ENCODE measurements around the gene SLC8A2. TPM values are rescaled to one million over a fixed set of nuclear protein-coding genes. Genes with fewer than 3 reads are reported as not detected.

Gene SLC8A2
- total and polyA plus RNA-seq, 2 of the 8 experiments (the other 6 are each of a cell fraction or from before 2014, with no cell fraction given), result 7.3 to 12.4 TPM

DNA sequence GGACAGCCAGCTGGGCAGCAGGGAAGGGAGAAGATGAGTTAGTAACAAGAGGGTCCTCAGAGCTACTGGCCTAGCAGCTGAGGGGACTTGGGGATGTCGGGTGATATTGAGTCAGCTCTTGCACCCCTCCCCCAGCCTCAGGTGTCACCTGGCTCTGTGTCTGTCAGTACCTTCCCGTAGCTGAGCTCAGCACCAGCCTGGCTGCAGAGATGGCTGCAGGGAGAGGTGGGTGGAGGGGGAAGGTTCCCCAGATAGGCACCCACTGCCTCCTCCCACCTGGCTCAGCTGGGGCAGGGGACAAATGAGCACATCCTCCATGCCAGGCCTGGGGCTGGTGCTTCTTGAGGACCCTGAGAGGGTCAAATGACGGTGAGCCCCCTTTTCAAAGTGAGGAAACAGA is 19.2 kb upstream of the SLC8A2 start (continued):
- TF ChIP-seq, protein P1, sequence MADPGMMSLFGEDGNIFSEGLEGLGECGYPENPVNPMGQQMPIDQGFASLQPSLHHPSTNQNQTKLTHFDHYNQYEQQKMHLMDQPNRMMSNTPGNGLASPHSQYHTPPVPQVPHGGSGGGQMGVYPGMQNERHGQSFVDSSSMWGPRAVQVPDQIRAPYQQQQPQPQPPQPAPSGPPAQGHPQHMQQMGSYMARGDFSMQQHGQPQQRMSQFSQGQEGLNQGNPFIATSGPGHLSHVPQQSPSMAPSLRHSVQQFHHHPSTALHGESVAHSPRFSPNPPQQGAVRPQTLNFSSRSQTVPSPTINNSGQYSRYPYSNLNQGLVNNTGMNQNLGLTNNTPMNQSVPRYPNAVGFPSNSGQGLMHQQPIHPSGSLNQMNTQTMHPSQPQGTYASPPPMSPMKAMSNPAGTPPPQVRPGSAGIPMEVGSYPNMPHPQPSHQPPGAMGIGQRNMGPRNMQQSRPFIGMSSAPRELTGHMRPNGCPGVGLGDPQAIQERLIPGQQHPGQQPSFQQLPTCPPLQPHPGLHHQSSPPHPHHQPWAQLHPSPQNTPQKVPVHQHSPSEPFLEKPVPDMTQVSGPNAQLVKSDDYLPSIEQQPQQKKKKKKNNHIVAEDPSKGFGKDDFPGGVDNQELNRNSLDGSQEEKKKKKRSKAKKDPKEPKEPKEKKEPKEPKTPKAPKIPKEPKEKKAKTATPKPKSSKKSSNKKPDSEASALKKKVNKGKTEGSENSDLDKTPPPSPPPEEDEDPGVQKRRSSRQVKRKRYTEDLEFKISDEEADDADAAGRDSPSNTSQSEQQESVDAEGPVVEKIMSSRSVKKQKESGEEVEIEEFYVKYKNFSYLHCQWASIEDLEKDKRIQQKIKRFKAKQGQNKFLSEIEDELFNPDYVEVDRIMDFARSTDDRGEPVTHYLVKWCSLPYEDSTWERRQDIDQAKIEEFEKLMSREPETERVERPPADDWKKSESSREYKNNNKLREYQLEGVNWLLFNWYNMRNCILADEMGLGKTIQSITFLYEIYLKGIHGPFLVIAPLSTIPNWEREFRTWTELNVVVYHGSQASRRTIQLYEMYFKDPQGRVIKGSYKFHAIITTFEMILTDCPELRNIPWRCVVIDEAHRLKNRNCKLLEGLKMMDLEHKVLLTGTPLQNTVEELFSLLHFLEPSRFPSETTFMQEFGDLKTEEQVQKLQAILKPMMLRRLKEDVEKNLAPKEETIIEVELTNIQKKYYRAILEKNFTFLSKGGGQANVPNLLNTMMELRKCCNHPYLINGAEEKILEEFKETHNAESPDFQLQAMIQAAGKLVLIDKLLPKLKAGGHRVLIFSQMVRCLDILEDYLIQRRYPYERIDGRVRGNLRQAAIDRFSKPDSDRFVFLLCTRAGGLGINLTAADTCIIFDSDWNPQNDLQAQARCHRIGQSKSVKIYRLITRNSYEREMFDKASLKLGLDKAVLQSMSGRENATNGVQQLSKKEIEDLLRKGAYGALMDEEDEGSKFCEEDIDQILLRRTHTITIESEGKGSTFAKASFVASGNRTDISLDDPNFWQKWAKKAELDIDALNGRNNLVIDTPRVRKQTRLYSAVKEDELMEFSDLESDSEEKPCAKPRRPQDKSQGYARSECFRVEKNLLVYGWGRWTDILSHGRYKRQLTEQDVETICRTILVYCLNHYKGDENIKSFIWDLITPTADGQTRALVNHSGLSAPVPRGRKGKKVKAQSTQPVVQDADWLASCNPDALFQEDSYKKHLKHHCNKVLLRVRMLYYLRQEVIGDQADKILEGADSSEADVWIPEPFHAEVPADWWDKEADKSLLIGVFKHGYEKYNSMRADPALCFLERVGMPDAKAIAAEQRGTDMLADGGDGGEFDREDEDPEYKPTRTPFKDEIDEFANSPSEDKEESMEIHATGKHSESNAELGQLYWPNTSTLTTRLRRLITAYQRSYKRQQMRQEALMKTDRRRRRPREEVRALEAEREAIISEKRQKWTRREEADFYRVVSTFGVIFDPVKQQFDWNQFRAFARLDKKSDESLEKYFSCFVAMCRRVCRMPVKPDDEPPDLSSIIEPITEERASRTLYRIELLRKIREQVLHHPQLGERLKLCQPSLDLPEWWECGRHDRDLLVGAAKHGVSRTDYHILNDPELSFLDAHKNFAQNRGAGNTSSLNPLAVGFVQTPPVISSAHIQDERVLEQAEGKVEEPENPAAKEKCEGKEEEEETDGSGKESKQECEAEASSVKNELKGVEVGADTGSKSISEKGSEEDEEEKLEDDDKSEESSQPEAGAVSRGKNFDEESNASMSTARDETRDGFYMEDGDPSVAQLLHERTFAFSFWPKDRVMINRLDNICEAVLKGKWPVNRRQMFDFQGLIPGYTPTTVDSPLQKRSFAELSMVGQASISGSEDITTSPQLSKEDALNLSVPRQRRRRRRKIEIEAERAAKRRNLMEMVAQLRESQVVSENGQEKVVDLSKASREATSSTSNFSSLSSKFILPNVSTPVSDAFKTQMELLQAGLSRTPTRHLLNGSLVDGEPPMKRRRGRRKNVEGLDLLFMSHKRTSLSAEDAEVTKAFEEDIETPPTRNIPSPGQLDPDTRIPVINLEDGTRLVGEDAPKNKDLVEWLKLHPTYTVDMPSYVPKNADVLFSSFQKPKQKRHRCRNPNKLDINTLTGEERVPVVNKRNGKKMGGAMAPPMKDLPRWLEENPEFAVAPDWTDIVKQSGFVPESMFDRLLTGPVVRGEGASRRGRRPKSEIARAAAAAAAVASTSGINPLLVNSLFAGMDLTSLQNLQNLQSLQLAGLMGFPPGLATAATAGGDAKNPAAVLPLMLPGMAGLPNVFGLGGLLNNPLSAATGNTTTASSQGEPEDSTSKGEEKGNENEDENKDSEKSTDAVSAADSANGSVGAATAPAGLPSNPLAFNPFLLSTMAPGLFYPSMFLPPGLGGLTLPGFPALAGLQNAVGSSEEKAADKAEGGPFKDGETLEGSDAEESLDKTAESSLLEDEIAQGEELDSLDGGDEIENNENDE (IDR thresholded peaks at IDR 0.05; ENCODE audit: insufficient replicate concordance, low read length), result no peak
- TF ChIP-seq HDAC6 (IDR thresholded peaks at IDR 0.05; ENCODE audit: low read depth, low read length), result no peak
- no peak for TF ChIP-seq SAP30 (IDR thresholded peaks at IDR 0.05; ENCODE audit: insufficient read depth, insufficient replicate concordance, low read length)
- no peak for TF ChIP-seq SP4 (IDR thresholded peaks at IDR 0.05; ENCODE audit: low read length)
- no peak for TF ChIP-seq CEBPB (IDR thresholded peaks at IDR 0.05; ENCODE audit: low read depth, low read length)
- no peak for TF ChIP-seq RXRA (IDR thresholded peaks at IDR 0.05; ENCODE audit: insufficient read depth, low read depth, low read length)
- TF ChIP-seq, protein P2, sequence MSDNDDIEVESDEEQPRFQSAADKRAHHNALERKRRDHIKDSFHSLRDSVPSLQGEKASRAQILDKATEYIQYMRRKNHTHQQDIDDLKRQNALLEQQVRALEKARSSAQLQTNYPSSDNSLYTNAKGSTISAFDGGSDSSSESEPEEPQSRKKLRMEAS (IDR thresholded peaks at IDR 0.05), result no peak
